HG03045 (cell line): Measurements from ENCODE around the gene CRISPLD2.
"Not testable (repeated sequence)": the region's sequence is repeated elsewhere in the genome, so short reads cannot be mapped to it uniquely, and the experiment has no call there.

Experiments
- ATAC-seq: cut with Tn5 transposase; IDR thresholded peaks from one replicate; pipeline ENCODE4 v1.9.1; 2021; ENCODE audit warnings: mild to moderate bottlenecking, moderate library complexity; ENCODE audit not compliant: unreplicated experiment

CRISPLD2 gene

DNA sequence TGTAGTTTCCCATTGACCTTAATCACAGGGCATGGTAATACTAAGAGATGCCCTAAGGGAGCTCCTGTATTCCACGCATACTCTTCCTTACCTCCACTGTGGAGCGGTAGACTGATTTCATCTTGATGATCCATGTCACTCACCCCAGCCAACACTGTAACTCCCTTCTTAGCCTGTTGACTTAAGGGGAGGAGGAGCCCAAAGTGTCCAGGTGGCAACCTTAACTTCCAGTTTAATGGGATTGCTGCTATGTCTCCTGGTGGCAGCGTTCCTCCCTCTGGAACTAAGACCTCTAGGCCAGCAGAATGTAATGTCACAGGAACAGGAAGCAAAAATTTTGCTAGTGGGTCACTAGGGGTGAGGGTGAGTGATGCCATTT lies 36.4 kb downstream of the CRISPLD2 start:
- not testable (repeated sequence) for ATAC-seq

GRCh38 chr16:84856811-84857210 lies 37.0 kb downstream of the CRISPLD2 start:
- not testable (repeated sequence) for ATAC-seq

DNA sequence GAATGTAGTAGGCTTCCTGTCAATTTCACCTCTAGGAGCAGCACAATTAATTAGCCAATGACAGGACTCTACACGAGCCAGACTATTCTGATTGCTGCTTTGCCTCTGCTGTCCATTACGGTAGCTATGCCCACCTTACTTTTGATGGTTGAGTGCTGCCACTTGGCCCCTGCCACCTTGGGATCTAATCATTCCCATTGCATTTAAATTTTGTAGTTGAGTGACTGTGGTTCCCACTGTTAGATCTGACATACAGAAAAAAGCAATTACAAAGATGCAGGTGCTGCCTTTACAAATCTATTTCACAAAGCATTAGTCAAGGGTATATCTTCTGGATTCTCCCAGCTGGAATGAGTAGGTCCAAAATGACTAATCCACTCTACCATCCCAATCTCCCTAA lies 39.9 kb downstream of the CRISPLD2 start:
- ATAC-seq: no peak

DNA sequence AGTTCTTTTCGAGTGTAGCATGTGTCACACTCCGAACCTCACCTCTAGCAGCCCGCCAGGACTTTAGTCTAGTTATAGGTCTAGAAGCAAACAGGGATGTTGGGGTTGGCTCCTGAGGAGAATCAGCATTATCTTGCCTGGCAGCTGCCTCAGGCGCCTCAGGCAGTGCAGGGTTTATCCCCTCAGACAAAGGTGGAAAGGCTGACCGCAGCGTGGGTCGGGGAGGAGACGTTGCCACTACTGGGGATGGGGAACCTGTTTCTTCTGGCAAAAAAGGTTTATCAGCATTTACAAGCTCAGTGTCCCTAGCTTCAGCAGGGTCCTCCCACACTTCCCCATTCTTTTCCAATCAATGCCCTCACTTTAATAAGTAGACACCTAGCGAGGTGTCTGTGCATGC lies 40.6 kb downstream of the CRISPLD2 start:
- no peak for ATAC-seq

- ATAC-seq: no peak
Observed at GRCh38 chr16:84861671-84862070, 41.9 kb downstream of the CRISPLD2 start.

DNA sequence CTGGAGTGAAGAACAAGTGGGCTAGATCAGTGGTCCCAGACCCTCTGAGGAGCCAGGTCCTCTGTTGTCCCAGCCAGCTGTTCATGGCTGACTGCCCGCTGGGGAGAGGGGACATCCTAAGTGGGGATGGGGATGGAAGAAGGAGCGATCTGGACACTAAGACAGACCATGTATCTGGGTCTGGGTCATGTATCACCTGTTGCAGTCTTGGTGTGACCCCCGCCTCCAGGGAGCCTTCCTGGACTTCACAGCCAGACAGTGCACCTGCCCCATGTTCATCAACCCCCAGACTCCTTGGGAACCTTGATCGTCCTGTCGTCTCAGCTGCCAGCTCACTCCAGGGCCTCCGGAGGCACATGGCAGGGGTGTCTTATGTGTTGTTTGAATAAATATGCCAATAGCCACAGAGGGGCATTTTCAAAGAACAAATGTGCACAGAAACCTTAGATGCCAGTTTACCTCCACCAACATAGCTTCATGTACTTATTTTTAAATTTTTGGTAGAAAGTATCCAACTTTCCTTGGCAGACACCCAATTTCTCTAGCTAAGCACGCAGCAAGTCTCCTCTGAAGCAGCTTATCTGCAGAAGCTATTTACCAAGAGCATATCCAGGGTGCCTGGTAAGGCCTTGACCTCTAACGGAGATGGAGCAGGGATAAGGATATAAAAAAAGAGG lies 43.2 kb downstream of the CRISPLD2 start:
- ATAC-seq: no peak

DNA sequence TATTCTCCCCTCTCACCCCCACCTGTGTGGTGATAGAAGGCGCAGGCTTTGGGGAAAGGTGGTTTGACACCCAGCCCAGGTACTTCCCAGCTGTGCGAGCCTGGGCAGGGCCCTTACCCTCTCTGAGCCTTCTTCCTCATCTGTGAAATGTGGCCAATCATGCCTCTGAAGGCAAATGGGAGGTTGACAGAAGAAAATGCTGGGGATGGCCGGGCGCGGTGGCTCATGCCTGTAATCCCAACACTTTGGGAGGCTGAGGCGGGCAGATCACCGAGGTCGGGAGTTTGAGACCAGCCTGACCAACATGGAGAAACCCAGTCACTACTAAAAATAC lies 43.7 kb downstream of the CRISPLD2 start:
- no peak for ATAC-seq

- no peak for ATAC-seq
Observed at GRCh38 chr16:84864326-84864955, 44.7 kb downstream of the CRISPLD2 start.

GRCh38 chr16:84867696-84868095 lies 47.9 kb downstream of the CRISPLD2 start:
- no peak for ATAC-seq

DNA sequence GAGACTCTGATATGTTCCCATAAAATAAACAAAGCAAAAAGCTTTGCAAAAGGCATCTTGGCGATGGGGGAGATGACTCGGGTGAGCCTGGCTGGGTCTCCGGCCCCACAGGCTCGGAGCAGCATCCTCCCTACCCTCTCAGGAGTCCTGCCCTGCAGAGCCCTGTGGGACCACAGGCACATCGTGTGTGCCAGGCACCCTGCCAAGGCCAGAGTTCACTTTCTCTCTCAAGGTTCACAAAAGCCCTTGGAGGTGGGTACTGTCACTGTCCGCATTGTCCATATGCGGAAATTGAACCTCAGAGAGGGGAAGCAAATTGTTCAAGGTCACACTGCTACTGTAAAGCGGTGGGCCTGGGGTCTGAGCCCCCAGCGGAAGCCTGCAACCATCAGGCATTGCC lies 48.5 kb downstream of the CRISPLD2 start:
- ATAC-seq: no peak

- no peak for ATAC-seq
Observed at GRCh38 chr16:84868829-84869472, 49.2 kb downstream of the CRISPLD2 start.

DNA sequence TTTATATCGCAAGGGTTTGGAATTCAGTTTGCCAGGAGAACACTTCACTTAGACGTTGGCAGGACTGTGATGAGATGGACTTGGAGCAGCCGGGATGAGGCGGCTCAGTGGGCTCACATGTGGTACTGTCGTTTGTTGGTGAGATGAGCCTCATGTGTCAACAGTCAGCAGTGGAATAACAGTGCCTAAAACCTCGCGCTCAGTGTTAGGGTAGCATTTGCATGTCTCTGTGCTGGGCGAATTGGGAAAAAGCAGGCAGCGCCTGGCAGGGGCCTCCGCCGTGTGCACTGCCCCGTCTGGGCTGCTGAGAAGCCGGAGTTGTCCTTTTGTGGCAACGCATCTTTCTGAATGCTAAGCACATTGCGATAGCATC lies 49.7 kb downstream of the CRISPLD2 start:
- no peak for ATAC-seq

- not testable (repeated sequence) for ATAC-seq
Observed at GRCh38 chr16:84872971-84873370, 53.2 kb downstream of the CRISPLD2 start.

- no peak for ATAC-seq
Observed at GRCh38 chr16:84874004-84874435, 54.2 kb downstream of the CRISPLD2 start.

- no peak for ATAC-seq
Observed at GRCh38 chr16:84874553-84874952, 54.8 kb downstream of the CRISPLD2 start.

DNA sequence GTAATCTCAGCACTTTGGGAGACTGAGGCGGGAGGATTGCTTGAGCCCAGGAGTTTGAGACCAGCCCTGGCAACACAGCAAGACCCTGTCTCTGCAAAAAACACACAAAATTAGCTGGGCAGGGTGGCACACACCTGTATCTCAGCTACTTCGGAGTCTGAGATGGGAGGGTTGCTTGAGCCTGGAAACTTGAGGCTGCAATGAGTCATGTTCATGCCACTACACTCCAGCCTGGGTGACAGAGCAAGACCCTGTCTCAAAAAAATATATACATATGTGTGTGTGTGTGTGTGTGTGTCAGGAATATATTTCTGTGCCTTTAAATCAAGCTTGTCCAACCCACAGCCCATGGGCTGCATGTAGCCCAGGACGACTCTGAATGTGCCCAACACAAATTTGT lies 55.2 kb downstream of the CRISPLD2 start:
- ATAC-seq: no peak

DNA sequence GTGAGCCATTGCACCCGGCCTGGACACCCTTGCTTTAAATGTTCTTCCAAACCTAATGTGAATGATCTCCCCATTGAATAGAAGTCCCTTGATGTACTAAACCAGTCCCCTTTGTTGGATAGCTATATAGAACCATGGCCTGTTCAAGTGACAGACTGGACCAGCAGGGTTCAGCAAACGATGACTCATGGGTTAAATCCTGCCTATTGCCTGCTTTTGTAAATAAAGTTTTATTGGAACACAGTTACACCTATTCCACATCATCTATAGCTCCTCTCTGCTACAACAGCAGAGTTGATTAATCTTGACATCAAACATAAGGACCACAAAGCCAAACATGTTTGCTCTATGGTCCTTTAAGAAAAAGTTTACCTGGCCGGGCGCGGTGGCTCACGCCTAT lies 56.1 kb downstream of the CRISPLD2 start:
- ATAC-seq: no peak

- no peak for ATAC-seq
Observed at GRCh38 chr16:84876873-84877606, 57.3 kb downstream of the CRISPLD2 start.

DNA sequence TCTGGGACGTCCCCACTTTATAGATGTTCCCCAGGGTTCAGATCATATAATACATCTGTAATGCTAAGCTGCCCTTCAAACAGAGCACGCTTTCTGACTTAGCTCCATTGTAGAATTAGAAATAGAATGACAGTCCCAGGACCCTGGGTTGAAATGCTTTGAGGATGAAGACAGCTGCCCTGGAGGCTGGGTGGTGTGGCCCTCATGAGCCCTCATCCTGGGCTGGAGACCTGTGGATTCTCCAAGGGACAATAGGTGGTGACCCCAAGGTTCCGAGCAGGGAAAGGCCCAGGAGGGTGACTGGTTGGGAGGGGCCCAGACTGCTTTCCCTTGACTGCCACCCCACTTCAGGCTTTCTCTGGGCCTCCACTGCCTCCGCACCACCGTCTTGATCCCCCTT lies 59.0 kb downstream of the CRISPLD2 start:
- ATAC-seq: no peak

- no peak for ATAC-seq
Observed at GRCh38 chr16:84879569-84880487, 60.0 kb downstream of the CRISPLD2 start.
